ENCODE measurements around the gene DNAH7.

- TF ChIP-seq POLR2A (IDR thresholded peaks at IDR 0.05), result no peak
- TF ChIP-seq CTCF (IDR thresholded peaks at IDR 0.05), result no peak
These were observed 161.2 kb downstream of the DNAH7 start for GRCh38 chr2:195907474-195907873.

Measured in testis (tissue), 2 donors.